DLD1 (cell line): Measurements from ENCODE around the gene SPINK8.

Experiments used
- in situ Hi-C: cut with HindIII; loops from 2 replicates; pipeline ENCODE4 v1.10.0; 2017; ENCODE audit warnings: low sequenced_read_pairs

Gene SPINK8

DNA sequence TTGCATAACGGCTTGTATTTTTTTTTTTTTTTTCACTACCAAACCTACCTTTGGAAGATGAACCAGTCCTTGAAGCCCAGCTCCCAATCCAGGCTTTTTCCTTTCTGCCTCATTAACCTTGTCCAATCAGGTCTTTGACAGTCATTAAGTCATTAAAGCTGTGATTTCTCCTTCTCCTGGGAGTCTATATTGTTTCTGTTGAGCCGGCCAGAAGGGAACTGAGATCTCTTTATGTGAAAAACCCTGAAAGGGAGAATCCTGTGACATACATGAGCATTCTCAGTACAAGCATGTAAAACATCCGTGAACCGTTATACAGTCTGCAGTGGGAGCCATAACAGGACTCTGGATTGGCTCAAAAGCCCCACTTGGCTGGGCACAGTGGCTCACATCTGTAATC is 52.6 kb downstream of the SPINK8 start:
- in situ Hi-C loops, result no loop called here

DNA sequence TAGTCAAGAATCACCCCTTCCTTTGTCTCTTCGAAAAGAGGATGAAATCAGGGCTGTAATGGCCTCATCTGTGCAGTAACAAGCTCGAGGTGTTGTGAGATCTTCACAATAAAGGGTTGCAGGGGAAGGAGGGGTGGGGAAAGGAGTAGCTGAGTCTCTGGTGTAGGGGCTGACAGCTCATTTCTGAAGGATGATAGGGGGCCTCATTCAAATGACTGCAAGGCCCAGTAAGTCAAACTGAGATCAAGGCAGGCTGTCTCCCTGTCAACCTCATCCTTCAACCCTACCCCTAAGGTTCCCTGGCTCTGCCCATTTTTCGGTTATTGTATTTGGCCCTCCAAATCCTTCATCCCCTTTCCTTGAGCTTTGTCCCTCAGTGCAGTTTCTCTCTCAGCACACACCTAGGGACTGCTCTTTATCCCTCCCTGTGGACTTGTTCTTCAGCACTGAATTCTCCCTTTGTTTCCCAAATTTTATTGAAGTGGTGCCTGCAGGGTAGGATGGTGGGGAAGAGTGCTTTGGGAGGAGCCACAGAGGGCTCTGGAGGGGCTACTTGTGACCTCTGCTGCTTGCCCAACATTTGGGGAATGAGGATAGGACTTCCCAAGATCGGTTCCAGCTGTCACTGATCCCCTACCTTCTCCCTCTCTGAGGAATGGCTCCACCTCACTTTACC is 54.4 kb downstream of the SPINK8 start:
- in situ Hi-C loops, result loop anchor here (10.0 kb wide), 1 partner anchor 126 kb away; no protein-coding TSS in a partner anchor

DNA sequence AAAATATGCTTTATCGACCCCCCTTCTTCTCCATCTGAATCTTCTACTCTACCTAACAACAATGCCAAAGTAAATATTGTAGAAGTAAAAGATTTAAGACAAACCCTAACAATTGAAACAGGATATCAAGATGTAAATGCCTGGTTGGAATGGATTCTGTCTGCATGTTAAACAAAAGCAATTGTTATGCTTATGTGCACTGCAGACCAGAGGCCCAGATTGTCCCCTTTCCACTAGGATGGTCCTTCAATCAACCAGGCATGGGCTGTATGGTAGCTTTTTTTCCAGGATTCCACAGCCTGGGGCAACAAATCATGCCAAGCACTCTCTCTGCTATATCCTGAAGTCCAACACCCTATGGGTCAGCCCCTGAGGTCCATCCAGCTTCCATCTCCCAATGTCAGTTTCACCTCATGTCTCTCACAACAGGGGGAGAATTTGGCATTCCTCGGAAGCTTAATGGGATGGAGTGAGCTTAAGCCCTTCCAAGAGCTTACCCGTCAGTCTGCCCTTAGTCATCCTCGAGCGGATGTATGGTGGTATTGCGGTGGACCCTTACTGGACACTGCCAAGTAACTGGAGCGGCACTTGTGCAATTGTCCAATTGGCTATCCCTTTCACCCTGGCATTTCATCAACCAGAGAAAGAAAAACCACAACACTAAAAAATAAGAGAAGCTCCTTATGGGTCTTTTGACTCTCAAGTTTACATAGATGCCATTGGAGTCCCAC is 56.4 kb downstream of the SPINK8 start:
- in situ Hi-C loops, result loop anchor here (10.0 kb wide), 1 partner anchor 128 kb away; no protein-coding TSS in a partner anchor

DNA sequence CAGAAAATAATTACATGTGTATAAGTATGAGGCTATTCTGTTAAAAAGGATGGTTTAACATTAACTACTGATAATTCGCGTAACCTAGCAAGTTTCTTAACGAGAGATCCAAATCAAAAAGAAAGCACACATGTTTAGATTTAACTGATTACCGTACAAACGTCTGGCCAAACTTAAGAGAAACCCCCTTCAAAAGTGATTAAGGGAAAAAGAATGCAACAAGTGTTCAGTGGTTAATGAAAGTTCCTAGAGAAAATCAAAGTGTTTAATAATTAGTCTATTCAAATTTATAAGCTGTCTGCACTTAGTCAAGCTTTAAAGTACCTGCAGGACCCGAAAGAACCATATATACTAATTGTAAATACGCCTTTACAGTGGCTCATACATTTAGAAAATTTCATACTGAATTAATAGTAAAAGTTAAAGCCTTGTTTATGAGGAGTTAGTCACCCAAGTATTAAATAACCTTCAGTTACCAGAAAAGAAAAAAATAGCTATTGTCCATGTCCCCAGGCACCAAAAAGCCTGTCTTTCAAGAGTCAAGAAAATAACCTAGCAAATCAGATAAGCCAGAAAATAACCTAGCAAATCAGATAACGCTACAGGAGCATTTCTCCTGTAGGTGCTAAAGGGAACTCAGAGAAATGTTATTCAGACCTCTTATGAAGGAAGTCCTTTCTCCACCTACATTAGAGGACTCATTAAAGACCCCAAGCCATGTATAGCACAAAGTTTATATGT is 58.0 kb downstream of the SPINK8 start:
- in situ Hi-C loops, result loop anchor here (10.0 kb wide), 1 partner anchor 129 kb away; no protein-coding TSS in a partner anchor

DNA sequence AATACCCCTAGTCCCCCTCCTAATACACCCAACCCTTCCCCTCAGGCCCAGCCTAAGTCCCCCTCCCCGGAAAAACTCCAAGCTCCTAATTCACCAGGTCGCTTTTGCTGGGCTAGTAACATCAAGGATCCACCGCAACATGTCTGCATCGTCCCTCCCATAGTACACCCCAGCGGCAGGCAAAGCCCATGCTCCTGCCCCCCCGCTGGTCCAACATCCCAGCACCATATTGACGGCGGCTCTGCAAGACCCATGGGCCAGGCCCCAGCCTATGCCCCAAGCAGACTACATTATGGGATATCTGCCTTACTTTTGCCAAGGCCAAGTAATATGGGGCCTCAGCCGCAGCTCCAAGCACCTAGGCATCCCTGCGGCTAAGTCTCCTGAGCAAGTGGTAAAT is 59.0 kb downstream of the SPINK8 start:
- in situ Hi-C loops, result loop anchor here (10.0 kb wide), 1 partner anchor 130 kb away; no protein-coding TSS in a partner anchor

DNA sequence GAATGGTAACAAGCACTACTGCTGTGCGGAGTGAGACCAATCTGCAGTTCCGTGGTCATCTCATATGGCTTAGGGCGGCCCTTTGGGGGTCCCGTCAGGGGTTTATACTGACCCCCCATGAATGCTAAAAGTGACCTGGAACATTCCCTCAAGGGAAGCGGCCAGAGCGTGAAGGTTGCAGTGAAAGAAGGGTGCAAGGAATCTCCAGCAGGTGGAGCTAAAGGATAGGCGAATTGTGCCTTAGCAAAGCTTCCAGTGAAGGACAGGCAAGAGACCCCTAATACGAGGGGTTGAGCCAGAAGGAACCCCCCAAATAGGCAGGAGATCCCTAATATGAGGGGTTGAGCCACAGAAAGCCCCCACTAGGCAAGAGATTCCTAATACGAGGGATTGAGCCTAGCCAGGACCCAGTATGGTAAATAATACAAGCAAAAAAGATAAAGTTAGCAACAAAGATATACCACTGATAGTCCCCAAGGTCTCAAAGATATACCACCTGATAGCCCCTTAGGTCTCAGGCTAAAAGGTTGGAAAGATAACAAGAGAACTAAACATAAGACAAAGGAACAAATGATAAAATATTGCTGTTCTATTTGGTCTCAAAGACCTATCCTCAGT is 59.8 kb downstream of the SPINK8 start:
- in situ Hi-C loops, result loop anchor here (10.0 kb wide), 1 partner anchor 131 kb away; no protein-coding TSS in a partner anchor

DNA sequence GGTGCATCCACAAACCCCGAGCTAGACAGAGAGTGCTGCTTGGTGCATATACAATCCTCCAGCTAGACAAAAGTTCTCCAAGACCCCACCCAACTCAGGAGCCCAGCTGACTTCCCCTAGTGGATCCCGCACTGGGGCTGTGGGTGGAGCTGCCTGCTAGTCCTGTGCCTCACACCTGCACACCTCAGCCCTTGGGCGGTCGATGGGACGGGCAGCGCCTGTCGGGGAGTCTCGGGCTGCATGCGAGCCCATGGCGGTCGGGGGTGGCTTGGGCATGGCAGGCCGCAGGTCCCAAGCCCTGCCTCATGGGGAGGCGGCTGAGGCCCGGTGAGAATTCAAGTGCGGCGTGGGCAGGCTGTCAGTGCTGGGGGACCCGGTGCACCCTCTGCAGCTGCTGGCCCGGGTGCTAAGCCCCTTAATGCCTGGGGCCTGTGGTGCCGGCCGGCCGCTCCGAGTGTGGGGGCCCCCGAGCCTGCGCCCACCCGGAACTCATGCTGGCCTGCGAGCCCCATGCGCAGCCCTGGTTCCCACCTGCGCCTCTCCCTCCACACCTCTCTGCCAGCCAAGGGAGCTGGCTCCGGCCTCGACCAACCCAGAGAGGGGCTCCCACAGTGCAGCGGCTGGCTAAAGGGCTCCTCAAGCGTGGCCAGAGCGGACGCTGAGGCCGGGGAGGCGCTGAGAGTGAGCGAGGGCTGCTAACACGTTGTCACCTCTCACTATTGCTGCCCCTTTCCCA is 61.5 kb downstream of the SPINK8 start:
- in situ Hi-C loops, result loop anchor here (10.0 kb wide), 1 partner anchor 133 kb away; no protein-coding TSS in a partner anchor

DNA sequence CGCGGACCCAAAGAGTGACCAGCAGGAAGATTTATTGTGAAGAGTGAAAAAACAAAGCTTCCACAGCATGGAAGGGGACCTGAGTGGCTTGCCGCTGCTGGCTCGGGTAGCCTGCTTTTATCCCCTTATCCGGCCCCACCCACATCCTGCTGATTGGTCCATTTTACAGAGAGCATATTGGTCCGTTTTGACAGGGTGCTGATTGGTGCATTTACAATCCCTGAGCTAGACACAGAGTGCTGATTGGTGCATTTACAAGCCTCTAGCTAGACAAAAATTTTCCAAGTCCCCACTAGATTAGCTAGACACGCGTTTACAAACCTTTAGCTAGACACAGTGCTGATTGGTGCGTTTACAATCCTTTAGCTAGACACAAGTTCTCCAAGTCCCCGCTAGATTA is 62.2 kb downstream of the SPINK8 start:
- in situ Hi-C loops, result loop anchor here (10.0 kb wide), 1 partner anchor 134 kb away; no protein-coding TSS in a partner anchor

DNA sequence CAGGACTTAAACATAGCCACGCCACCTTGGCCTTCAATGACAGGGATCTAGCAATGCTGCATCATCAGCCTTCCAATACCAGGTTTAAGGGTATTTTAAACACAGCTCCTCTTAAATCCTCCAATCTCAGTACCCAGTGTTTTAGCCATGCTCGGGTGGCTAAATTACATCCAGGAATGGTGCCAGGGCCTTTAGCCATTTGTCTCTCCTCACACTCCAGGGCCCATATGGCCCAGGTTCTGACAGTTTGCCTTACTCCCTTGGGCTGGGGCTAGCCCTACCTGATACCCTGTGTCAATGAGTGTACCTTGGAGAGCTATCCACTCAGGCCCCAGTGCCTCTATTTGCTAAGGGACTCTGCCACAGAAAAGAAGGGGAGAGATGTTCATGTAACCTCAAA is 63.2 kb downstream of the SPINK8 start:
- in situ Hi-C loops, result loop anchor here (10.0 kb wide), 1 partner anchor 134 kb away; no protein-coding TSS in a partner anchor

DNA sequence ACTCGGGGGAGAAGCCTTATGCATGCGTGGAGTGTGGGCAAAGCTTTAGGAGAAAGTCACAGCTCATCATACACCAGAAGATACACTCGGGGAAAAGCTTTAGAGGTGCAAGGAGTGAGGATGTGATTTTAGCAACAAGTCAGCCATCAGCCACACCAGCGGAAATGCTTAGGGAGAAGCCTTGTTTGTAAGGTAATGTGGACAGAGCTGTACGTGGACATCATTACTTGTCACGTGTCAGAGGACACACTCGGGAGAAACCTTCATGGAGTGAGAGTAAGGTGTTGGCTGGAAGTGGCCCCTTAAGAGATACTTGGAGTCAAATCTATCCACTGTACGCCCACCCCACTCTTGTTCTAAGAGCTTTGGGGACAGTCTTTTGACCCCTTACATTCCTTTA is 63.9 kb downstream of the SPINK8 start:
- in situ Hi-C loops, result no loop called here

DNA sequence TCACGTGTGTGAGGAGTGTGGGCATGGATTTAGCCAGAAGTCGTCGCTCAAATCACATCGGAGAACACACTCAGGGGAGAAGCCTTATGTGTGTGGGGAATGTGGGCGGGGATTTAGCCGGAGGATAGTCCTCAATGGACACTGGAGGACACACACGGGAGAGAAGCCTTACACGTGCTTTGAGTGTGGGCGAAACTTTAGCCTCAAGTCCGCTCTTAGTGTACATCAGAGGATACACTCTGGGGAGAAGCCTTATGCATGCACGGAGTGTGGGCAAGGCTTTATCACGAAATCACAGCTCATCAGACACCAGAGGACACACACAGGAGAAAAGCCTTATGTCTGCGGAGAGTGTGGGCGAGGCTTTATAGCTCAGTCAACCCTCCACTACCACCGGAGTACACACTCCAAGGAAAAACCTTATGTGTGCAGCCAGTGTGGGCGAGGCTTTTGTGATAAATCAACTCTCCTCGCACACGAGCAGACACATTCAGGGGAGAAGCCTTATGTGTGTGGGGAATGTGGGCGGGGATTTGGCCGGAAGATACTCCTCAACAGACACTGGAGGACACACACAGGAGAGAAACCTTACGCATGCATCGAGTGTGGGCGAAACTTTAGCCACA is 64.4 kb downstream of the SPINK8 start:
- in situ Hi-C loops, result no loop called here

DNA sequence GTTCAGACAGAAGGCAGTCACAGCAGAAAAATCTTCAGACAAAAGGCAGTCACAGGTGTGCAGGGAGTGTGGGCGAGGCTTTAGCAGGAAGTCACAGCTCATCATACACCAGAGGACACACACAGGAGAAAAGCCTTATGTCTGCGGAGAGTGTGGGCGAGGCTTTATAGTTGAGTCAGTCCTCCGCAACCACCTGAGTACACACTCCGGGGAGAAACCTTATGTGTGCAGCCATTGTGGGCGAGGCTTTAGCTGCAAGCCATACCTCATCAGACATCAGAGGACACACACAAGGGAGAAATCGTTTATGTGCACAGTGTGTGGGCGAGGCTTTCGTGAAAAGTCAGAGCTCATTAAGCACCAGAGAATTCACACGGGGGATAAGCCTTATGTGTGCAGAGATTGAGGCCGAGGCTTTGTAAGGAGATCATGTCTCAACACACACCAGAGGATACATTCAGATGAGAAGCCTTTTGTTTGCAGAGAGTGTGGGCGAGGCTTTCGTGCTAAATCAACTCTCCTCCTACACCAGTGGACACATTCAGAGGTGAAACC is 65.0 kb downstream of the SPINK8 start:
- in situ Hi-C loops, result no loop called here

DNA sequence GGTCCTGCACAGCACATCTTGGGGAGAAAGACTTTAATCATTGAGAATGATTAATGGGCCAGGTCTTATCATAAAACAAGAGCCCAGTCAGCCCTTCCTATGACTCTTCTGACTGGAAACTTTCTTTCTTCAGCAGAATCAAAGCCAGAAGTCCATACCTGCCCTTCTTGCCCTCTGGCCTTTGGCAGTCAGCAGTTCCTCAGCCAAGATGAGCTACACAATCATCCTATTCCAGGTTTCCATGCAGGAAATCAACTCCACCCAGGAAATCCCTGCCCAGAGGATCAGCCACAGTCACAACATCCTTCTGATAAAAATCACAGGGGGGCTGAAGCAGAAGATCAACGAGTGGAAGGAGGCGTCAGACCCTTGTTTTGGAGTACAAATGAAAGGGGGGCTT is 65.7 kb downstream of the SPINK8 start:
- in situ Hi-C loops, result no loop called here

DNA sequence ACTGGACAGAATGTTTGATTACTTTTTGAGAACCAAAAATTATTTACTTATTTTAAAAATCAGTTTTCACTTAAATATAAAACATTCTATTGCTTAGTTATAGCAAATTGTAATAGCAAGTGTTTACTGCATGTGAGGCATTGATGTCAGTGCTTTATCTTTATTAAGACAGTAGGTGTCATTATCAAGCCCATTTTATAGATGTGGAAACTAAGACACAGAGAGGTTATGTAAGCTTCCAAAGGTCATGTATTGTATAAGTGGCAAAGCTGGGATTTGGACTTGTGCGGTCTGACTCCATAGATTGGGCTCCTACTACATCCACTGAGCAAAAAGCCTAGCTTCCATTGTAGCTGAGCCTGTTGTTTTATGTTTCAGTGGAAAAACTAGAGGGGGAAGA is 74.9 kb downstream of the SPINK8 start:
- in situ Hi-C loops, result no loop called here
